B cell (primary cell): ENCODE results near the gene MFSD6L. TPM values are rescaled to one million over a fixed set of nuclear protein-coding genes. Genes with fewer than 3 reads are reported as not detected.

ENCODE experiments used
- ATAC-seq: fragments of 200-7000 bp; cut with Tn5 transposase; one replicate; pipeline ENCODE4 v1.10.0; 2021; ENCODE audit warnings: low read depth, mild to moderate bottlenecking, moderate number of reproducible peaks, moderate library complexity
- CTCF ChIA-PET: fragments of 350-600 bp; sonication (Branson Sonifier 250); formaldehyde crosslinking; loops from one replicate; lab custom pipeline; 2021; ENCODE audit warnings: antibody characterized with exemption, inconsistent platforms; lab: Charles Lee
- POLR2A ChIA-PET: fragments of 350-600 bp; sonication (Branson Sonifier 250); formaldehyde crosslinking; loops from one replicate; lab custom pipeline; 2021; ENCODE audit warnings: antibody characterized with exemption; lab: Charles Lee
- DNase-seq: peaks from one replicate; pipeline ENCODE4 v3.0.0; 2013
- H2AFZ ChIP-seq: 2 replicates; pipeline ENCODE4 v1.6.1; 2012; ENCODE audit warnings: mild to moderate bottlenecking, low read depth, low read length; ENCODE audit not compliant: insufficient read depth, poor library complexity, severe bottlenecking
- H3K27ac ChIP-seq, 2 donors: 1 replicate in 1 of 2; 2 replicates in 1 of 2; pipeline ENCODE4 v1.5.1; 2012 to 2013; ENCODE audit warnings: low read length in 2 of 2, mild to moderate bottlenecking in 2 of 2, moderate library complexity in 1 of 2
- H3K27me3 ChIP-seq, 4 experiments: fragments of 200-600 bp in 1 of 4; sonication (generic) in 1 of 4; replicated peaks in 1 of 4; 1 replicate in 2 of 4; 2 replicates in 2 of 4; pipeline versions ENCODE4 v1.6.1 to v1.7.0; 2013 to 2016; ENCODE audit warnings: low read length in 3 of 4, mild to moderate bottlenecking in 2 of 4, mixed read lengths in 1 of 4, moderate library complexity in 1 of 4; ENCODE audit not compliant: insufficient read depth in 4 of 4, control insufficient read depth in 3 of 4; ENCODE audit errors: control extremely low read depth in 1 of 4
- H3K36me3 ChIP-seq, 2 experiments: replicated peaks in 1 of 2; 1 replicate in 1 of 2; 2 replicates in 1 of 2; pipeline versions ENCODE4 v1.6.1 to v1.7.1; 2013; ENCODE audit warnings: low read length in 1 of 2; ENCODE audit not compliant: insufficient read depth in 2 of 2, control insufficient read depth in 1 of 2; ENCODE audit errors: control extremely low read depth in 1 of 2, extremely low read depth in 1 of 2
- H3K4me1 ChIP-seq, 2 donors: fragments of 200-600 bp in 1 of 2; sonication (generic) in 1 of 2; 1 replicate in 1 of 2; 2 replicates in 1 of 2; pipeline versions ENCODE4 v1.5.1 to v1.6.1; 2013 to 2017; ENCODE audit warnings: low read length in 2 of 2; ENCODE audit not compliant: control insufficient read depth in 2 of 2, insufficient read depth in 2 of 2
- H3K4me2 ChIP-seq: replicated peaks from 2 replicates; pipeline ENCODE3; 2012; ENCODE audit warnings: mild to moderate bottlenecking, low read depth, low read length; ENCODE audit not compliant: poor library complexity, severe bottlenecking
- H3K4me3 ChIP-seq, 5 experiments: fragments of 200-600 bp in 1 of 5; sonication (generic) in 1 of 5; 1 replicate in 3 of 5; 2 replicates in 2 of 5; pipeline versions ENCODE4 v1.5.1 to v1.7.0; 2011 to 2016; ENCODE audit warnings: low read length in 4 of 5, mild to moderate bottlenecking in 4 of 5, low read depth in 2 of 5, control low read depth in 1 of 5, moderate library complexity in 1 of 5; ENCODE audit not compliant: insufficient read depth in 1 of 5; ENCODE audit errors: control extremely low read depth in 1 of 5, extremely low read depth in 1 of 5
- H3K79me2 ChIP-seq: fragments of 200-600 bp; sonication (generic); one replicate; pipeline ENCODE4 v1.6.0; 2016; ENCODE audit warnings: low read length; ENCODE audit not compliant: control insufficient read depth, insufficient read depth
- H3K9ac ChIP-seq: fragments of 200-600 bp; sonication (generic); 2 replicates; pipeline ENCODE4 v1.6.1; 2017; ENCODE audit warnings: mild to moderate bottlenecking, low read length, moderate library complexity
- H3K9me3 ChIP-seq, 3 donors: one replicate each; pipeline versions ENCODE4 v1.6.1 to v1.7.1; 2013; ENCODE audit warnings: low read length in 2 of 3; ENCODE audit not compliant: control insufficient read depth in 2 of 3, insufficient read depth in 1 of 3; ENCODE audit errors: control extremely low read depth in 1 of 3
- H4K20me1 ChIP-seq: 2 replicates; pipeline ENCODE4 v1.6.0; 2012; ENCODE audit warnings: mild to moderate bottlenecking, low read length; ENCODE audit not compliant: insufficient read depth, control insufficient read depth, poor library complexity, severe bottlenecking
- H3K27ac Mint-ChIP-seq: one replicate; pipeline ENCODE4 v1.8.0; 2021; ENCODE audit warnings: mixed read lengths
- H3K27me3 Mint-ChIP-seq: one replicate; pipeline ENCODE4 v1.8.0; 2021; ENCODE audit warnings: mixed read lengths
- H3K4me1 Mint-ChIP-seq: one replicate; pipeline ENCODE4 v1.8.0; 2021; ENCODE audit warnings: mixed read lengths
- H3K4me3 Mint-ChIP-seq: one replicate; pipeline ENCODE4 v1.8.0; 2021; ENCODE audit warnings: mixed read lengths
- H3K9me3 Mint-ChIP-seq: one replicate; pipeline ENCODE4 v1.8.0; 2022; ENCODE audit warnings: mixed read lengths; ENCODE audit not compliant: insufficient read depth
- EZH2 ChIP-seq: IDR thresholded peaks from 2 replicates; pipeline ENCODE4 v1.6.1; 2012; ENCODE audit warnings: borderline replicate concordance, low read depth, mild to moderate bottlenecking, moderate library complexity, low read length; ENCODE audit not compliant: insufficient read depth, poor library complexity, severe bottlenecking
- WGBS: methylation state at CpG from one replicate; pipeline ENCODE4 v1.1.5; 2013; ENCODE audit warnings: missing lambda C conversion rate; ENCODE audit not compliant: insufficient coverage; 5-methylcytosine and 5-hydroxymethylcytosine counted together
- intact Hi-C: fragments of 100-400 bp; cut with micrococcal nuclease; formaldehyde crosslinking; loops from one replicate; pipeline ENCODE4 v1.10.0; 2022
- polyA plus RNA-seq: library from polyadenylated mRNA; depleted of rRNA; stranded (reverse); fragments of >200 nt; gene quantifications from 2 replicates; pipeline ENCODE4 v1.2.3, GENCODE V29; 2012
- total RNA-seq, 2 donors: library from RNA; stranded (reverse); fragments of 120-200 nt in 1 of 2; gene quantifications; 1 replicate in 1 of 2; 2 replicates in 1 of 2; pipeline versions ENCODE4 v1.2.3 to v1.2.4, GENCODE V29; 2013 to 2022
- TF ChIP-seq, protein P1 (sequence below): fragments of 200-600 bp; IDR thresholded peaks from one replicate; pipeline ENCODE4 v1.8.0; 2022; ENCODE audit warnings: antibody characterized with exemption, mild to moderate bottlenecking

The MFSD6L gene
- total and polyA plus RNA-seq, 2 donors (not counting 1 experiment from before 2014, with no cell fraction given), result 0.24 to 0.37 TPM

- WGBS, result 88% methylated on average over 9 of the region's 12 CpGs
- Histone ChIP-seq H3K27me3 (peaks cover 0 to 6% (median 0%) of the 10 kb centered on the region in 4 experiments), H3K27ac (no peak overlapping the region), H3K4me2 (no peak overlapping the region), H3K9me3 (no peaks in the 10 kb centered on the region), H3K36me3 (no peaks in the 10 kb centered on the region), H3K4me1 (no peaks in the 10 kb centered on the region), H3K79me2 (no peaks in the 10 kb centered on the region), H4K20me1 (no peaks in the 10 kb centered on the region), H3K9ac (no peak overlapping the region), H2AFZ (no peak overlapping the region), H3K4me3 (no peak overlapping the region)
- Mint-ChIP-seq H3K4me3 (no peak overlapping the region), H3K9me3 (no peaks in the 10 kb centered on the region), H3K4me1 (no peaks in the 10 kb centered on the region), H3K27ac (no peak overlapping the region), H3K27me3 (peaks cover 42% of the 10 kb centered on the region)
- ATAC-seq (no peak), DNase-seq (no peak)
- ChIA-PET CTCF (interaction anchor here (0.6 to 3.3 kb wide), 9 partner anchors 15 to 370 kb away, joined by 3 to 20 read pairs (median 3); no protein-coding TSS in a partner anchor), POLR2A (no interaction called here)
- intact Hi-C loops, result loop anchor here (1.0 kb wide), 1 partner anchor 245 kb away; no protein-coding TSS in a partner anchor
- TF ChIP-seq, protein P1, sequence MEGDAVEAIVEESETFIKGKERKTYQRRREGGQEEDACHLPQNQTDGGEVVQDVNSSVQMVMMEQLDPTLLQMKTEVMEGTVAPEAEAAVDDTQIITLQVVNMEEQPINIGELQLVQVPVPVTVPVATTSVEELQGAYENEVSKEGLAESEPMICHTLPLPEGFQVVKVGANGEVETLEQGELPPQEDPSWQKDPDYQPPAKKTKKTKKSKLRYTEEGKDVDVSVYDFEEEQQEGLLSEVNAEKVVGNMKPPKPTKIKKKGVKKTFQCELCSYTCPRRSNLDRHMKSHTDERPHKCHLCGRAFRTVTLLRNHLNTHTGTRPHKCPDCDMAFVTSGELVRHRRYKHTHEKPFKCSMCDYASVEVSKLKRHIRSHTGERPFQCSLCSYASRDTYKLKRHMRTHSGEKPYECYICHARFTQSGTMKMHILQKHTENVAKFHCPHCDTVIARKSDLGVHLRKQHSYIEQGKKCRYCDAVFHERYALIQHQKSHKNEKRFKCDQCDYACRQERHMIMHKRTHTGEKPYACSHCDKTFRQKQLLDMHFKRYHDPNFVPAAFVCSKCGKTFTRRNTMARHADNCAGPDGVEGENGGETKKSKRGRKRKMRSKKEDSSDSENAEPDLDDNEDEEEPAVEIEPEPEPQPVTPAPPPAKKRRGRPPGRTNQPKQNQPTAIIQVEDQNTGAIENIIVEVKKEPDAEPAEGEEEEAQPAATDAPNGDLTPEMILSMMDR, result no peak
- TF ChIP-seq EZH2, result no peak
Measured at GRCh38 chr17:8753136-8753975, 45.8 kb downstream of the MFSD6L start.

DNA sequence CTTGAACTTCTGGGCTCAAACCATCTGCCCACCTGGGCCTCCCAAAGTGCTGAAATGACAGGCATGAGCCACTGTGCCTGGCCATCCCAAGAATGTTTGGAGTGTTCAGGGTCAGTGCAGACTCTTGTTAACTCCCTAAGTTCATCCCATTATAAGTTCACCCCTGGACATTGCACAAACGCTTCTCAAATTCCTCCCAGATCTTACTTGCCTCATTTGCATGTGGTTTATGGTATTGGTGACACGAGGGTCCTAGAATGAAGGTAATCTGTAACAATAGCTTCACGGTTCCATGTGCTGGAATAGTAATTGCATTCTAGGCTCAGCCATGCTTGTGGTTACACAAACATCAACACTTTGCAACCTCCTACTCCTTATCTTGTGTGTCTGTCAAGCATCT, 49.5 kb downstream of the MFSD6L start:
- no peak overlapping the region for H3K4me3 Mint-ChIP-seq
- ATAC-seq (no peak), DNase-seq (no peak)
- no peak overlapping the region for H3K27ac ChIP-seq
- POLR2A ChIA-PET, result no interaction called here
- H3K9ac ChIP-seq, result no peak overlapping the region
- no peak overlapping the region for H3K27ac Mint-ChIP-seq
- no peak overlapping the region for H3K4me2 ChIP-seq
- no peaks in the 10 kb centered on the region for H4K20me1 ChIP-seq
- no peak overlapping the region for H2AFZ ChIP-seq
- H3K27me3 Mint-ChIP-seq, result peaks cover 12% of the 10 kb centered on the region
- H3K4me3 ChIP-seq, result no peak overlapping the region
- CTCF ChIA-PET, result interaction anchor here (2.0 kb wide), 1 partner anchor 145 kb away, joined by 7 read pairs; no protein-coding TSS in a partner anchor
- H3K9me3 Mint-ChIP-seq, result no peaks in the 10 kb centered on the region
- no peaks in the 10 kb centered on the region for H3K36me3 ChIP-seq
- WGBS, result no CpG with 5 or more reads among the region's 3 CpGs
- H3K4me1 Mint-ChIP-seq, result peaks cover 10% of the 10 kb centered on the region
- peaks cover 5 to 17% of the 10 kb centered on the region in 2 donors for H3K4me1 ChIP-seq
- no peak for TF ChIP-seq EZH2
- TF ChIP-seq, protein P1, result no peak
- H3K79me2 ChIP-seq, result no peaks in the 10 kb centered on the region
- intact Hi-C loops, result no loop called here
- H3K27me3 ChIP-seq, result peaks cover 0 to 2% (median 0%) of the 10 kb centered on the region in 4 experiments
- H3K9me3 ChIP-seq, result no peaks in the 10 kb centered on the region
